GM21367 (cell line): ENCODE results near the gene UPB1.
"Not testable (repeated sequence)": the region's sequence is repeated elsewhere in the genome, so short reads cannot be mapped to it uniquely, and the experiment has no call there.

Source experiments
- ATAC-seq: cut with Tn5 transposase; IDR thresholded peaks from one replicate; pipeline ENCODE4 v1.9.1; 2021; ENCODE audit not compliant: unreplicated experiment

The UPB1 gene

DNA sequence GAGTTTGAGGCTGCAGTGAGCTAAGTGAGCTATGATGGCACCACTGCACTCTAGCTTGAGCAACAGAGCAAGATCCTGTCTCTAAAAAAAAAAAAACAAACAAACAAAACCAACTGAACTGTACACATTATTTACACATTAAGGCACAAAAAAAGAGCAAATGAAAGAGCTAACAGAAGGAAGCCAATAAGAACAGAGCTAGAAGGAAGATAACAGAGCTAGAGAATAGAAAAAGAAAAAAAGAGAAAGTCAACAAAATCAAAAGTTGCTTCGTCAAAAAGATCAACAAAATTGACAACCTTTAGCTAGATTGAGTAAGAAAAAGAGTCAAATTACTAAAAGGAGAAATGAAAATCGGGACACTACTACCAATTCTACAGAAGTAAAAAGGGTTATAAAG is 34.8 kb downstream of the UPB1 start:
- no peak for ATAC-seq

DNA sequence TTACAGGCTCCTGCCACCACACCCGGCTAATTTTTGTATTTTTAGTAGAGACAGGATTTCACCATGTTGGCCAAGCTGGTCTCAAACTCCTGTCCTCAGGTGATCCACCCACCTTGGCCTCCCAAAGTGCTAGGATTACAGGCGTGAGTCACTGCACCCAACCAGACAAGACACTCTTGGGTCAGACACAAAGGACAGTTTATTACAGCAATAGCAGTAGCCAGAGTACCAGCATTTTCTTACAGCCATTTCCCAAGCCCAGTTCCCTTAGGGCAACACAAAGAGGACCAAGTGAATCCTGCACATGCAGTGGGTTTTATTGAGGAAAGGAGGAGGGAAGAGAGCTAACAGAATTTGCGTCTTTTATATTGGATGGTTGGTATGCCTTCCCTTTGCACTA is 35.8 kb downstream of the UPB1 start:
- ATAC-seq = not testable (repeated sequence)

DNA sequence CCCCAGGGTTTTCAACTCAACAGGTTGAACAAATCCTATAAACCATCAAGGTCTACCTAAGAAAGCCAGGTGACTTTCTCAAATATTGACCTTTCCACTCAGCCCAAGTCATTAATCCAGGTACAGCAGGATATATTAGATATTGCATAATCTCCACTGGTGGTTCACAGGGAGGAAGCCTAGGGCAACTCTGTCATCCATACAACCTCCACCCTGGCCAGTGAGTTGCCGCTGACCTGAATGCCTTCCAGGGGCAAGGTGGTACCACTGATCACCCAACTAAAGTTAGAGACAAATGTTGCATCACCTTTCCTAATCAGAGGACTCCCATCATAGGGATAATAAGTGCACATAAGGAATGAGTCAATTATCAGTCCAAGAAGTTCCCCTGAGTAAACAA is 36.9 kb downstream of the UPB1 start:
- no peak for ATAC-seq

DNA sequence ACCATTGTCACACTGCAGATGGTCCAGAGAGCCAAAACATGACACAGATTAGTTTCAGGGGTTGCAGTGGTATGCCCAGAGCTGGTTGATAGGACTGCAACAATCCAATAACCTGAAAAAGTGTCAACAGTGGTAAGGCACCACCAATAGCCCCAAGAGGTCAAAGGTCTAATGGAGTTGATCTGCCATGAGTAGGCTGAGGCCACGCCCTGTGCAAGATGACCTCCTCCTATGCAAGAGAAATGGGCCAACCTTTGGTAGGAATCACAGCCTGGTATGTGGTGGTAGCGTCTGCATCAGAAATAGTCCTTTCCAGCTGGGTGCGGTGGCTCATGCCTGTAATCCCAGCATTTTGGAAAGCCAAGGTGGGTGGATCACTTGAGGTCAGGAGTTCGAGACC is 40.2 kb downstream of the UPB1 start:
- no peak for ATAC-seq

DNA sequence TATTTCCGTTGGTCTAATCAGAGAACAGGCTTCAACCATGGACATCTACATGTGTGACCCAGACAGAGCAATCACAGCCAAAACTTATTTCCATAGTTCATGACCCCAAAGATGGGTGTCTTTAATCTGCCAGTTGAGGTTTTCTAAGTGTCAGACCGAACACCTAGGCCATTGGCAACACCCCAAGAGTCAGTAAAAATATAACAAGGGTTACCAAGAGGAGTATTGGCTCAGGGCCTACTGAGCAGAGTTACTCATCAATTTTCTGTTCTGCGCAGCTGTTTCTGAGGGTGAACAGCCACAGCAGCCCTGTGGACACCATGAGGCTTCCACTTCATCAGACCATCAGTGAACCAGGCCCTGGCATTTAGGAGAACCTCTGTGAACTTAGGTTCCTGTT is 41.0 kb downstream of the UPB1 start:
- ATAC-seq = no peak

DNA sequence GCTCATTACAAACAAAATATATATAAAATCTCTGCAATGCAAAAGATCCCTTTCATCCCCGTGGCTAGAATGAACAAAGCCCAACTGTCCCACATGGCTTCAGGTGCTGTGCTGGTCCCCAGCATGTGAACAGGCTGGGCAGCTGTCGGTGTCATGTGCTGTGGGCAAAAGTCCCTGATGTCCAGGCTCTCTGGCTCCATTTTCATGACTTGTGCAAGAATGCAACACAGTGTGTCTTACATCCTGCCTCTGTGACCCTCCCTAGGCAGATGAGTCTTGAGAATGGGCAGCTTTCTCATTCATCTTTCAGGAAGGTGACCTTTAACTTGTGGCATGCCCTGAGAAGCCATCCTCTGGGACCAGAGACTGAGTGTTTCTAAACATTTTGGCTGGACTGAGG is 45.3 kb downstream of the UPB1 start:
- no peak for ATAC-seq

DNA sequence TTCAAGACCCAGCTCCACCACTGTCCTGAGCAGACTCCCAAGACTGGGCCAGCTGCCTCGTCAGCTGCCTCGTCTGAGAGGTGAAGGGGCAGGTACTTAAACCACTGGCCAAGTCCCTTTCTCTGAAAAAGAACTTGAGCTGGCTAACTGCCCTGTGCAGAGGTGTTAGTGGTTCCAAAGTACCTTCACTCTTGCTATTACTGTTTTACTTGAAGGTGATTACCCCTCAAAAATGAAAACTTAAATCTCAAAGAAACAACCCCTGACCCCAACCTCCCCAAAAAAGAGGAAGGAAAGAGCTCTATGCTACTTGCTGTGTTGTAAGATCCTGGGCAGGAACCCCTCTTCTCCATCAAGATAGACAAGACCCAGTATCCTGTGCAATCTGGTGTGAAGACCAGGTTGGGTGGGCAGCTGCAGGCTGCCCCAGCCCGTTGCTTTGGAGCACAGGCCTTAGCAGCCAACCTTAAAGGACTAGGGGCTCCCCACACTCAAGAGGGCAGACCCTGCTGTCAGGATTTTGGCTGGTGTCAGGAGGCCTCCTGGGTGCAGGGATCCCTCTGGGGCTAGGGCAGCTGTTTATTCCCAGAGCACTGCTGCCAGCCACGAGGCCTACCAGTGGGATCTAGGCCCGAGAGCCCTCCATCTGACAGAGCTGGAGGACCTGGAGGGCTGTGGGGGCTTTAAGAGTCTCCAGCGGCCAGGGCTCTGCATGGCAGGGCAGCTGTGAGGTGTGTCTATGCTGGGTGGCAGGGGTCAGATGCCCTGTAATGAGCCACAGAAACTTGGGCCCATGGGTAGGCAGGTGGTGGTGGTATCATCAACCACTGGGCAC is 46.8 kb downstream of the UPB1 start:
- no peak for ATAC-seq

DNA sequence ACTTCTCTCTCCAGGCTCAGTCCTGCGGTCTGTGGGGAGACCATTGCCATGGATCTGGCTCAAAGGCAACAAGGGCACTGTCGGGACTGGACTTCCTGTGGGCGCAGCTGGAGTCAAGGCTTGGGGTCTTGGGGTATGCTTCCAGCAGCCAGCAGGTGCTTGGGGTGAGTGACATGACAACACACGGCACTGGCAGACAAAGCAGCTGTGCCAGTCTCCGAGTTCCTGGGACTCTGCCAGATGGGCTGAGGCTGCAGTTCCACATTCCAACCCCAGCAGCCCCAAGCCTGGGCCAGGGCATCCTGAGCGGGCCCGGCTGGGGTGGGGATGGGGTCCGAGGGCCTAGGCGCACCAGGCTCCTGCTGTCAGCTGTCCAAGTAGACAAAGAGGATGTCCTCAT is 47.5 kb downstream of the UPB1 start:
- no peak for ATAC-seq

DNA sequence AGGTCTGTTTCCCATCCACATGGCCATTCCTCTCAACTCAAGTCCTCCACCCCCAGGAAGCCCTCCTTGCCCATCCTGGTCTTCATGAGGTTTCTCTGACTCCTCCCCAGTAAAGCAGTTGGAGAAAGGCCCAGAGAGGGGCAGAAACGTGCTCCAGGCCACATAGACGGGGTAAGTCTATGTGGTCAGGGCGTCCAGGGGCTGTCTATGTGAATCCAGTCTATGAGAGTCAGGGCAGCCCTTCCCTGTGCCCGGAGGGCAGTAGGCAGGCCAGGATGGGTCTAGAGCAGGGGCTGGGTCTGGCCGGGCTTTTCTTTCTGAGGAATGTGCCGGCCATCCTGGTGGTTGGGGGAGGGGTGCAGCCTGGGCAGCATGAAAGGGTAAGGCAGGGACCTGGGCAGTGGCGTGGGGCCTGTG is 48.1 kb downstream of the UPB1 start:
- no peak for ATAC-seq

DNA sequence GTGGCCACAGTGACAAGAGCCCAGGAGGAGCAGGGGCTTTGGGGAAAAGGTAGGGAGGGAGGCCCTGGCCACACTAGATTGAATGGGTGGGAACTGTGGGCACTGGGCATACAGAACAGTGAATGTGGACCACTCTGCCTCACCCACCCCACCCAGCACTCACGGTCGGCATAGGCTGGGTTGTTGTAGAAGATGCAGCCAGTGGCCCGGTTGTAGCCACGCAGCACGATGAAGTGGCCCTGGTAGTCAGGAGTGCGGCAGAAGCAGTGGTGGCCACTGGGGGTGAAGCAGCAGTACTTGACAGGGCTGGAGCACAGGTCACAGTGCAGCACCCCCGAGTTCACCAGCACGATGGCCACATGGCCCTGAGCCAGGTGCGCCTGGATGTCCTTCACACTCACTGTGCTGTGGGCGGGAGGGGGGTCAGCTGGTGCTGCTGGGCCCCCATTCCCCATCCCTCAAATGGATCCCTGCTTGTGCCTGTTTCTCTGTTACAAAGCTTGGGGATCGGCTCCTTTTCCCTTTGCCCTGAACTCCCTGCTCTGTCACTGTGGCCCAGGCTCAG is 48.6 kb downstream of the UPB1 start:
- ATAC-seq = no peak

DNA sequence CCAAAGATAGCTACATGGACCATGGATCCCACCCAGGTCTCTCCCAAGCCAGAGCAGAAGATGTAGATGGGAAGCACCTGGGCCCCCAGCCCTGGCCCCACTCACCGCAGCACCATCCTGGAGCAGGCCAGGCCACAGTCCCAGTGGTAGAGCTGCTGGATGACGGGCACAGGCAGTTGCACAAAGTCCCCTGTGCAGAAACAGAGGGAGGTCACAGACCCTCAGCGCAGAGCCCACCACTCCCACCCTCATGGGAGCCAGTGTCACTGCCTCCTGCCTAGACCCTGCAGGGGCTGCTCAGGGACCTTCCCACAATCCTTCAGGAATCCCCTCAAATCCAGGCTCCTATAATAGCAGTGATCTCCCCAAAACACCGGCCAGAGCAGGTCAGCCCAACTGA is 53.7 kb downstream of the UPB1 start:
- ATAC-seq = no peak

DNA sequence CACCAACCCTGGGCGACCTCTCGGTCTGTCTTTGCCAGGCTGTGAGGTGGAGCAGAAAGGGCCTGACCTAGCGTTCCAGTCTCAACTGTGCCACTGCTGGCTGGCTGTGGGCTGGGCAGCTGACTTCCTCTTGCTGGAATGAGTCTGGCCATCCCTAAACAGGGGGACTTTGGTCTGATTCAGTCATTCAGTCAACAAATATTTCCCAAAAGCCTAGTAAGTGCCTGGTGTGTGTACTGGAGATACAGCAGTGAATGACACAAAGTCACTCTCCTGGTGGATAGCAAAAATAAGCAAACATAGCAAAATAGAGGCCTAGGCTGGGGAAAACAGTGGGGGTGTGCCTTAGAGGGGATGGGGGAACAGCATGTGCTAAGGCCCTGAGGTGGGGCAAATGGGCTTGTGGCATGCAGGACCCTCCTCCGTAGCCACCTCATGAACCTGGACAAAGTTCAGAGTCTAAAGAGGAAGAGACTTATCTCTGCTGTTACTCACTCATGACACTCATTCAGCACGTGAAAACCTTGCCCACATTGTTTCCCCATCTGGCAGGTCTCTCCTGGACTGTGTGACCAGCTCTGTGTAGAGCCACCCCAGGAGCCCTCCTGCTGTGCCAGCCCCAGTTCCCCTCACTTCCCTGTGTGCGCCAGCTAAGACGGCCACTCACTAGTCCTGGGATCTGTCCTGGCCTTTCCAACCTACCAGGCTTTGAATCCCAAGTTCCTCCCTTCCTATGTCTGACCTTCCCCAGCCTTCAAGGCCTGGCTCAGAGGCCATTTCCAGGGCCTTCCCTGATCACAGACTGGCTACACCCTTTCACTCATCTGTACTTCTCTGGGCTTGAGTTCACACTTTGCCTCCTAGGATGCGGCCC is 55.1 kb downstream of the UPB1 start:
- no peak for ATAC-seq

DNA sequence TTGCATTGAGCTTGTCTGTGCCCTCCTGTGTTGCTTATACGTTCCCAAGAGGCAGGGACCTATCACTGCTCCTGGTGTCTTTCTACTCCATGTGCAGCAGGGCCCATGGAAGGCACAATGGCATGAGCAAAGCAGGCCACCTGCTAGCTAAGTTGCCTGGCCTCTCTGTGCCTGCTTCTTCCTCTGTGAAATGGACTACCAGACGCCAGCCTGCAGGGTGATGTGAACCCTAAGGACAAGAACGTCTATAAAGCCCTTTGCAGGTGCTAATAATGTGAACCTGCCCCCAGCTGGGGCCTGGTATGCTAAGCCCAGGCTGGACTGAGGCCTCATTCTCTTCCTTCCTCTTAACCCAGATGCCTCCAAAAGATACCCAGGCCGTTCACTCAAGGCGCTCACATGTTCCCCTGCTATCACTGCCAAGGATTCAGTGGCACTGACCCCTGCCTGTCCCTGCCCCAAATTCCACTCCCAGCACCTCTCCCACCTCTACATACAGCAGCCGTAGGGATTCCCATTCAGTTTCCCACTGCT is 55.8 kb downstream of the UPB1 start:
- no peak for ATAC-seq

DNA sequence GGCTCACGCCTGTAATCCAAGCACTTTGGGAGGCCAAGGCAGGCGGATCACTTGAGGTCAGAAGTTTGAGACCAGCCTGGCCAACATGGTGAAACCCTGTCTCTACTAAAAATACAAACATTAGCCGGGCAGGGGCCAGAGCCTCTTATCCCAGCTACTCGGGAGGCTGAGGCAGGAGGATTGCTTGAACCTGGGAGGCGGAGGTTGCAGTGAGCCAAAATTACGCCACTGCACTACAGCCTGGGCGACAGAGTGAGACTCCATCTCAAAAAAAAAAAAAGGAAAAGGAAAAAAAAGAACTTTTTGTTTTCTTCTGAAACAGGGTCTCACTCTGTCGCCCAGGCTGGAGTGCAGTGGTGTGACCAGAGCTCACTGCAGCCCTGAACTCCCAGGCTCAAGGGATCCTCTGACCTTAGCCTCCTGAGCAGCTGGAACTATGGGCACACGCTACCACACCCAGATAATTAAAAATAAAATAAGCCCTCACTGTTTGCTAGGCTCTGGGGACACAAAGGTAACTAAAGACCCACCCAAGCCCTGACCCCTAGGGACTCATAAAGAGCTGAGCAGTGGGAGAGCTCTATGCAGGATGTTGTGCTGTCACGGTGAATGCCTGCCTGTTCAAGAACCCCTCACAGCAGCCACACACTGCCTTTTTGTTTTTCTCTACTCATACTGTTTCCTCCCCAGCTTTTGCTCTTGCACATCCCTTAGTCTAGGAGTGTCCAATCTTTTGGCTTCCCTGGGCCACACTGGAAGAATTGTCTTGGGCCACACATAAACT is 57.6 kb downstream of the UPB1 start:
- ATAC-seq = not testable (repeated sequence)

DNA sequence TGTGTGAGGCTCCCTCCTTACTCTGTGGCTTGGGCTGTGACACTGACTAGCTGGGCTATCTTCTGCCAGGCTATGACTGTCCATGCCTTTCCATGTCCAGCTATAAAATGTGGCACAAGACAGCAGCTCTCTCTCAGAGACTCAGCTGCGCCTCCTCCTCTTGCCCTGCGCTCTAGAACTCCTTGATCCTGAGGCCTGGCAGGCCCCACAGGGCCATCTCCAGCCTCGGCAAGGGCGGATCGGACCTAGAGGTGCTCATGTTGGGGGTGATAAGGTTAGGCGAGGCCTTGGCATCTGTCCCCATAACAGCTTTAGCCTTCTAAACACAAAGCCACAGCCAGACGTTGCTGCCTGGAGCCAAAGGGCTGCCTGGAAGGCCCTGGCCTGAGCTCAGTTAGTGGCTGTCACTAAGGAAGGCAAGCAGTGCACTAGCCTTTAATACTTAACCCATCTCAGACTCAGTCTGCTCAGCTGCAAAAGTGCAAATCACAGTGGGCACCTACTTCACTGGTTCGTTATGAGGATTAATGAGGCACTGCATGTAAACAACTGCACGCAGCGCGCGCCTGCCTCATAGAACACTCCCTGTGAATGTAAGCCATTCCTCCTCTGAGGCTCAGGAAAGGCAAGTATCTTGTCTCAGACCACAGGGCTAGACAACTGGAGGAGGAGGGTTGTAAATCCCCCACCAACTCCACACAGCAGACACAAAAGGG is 58.6 kb downstream of the UPB1 start:
- no peak for ATAC-seq

DNA sequence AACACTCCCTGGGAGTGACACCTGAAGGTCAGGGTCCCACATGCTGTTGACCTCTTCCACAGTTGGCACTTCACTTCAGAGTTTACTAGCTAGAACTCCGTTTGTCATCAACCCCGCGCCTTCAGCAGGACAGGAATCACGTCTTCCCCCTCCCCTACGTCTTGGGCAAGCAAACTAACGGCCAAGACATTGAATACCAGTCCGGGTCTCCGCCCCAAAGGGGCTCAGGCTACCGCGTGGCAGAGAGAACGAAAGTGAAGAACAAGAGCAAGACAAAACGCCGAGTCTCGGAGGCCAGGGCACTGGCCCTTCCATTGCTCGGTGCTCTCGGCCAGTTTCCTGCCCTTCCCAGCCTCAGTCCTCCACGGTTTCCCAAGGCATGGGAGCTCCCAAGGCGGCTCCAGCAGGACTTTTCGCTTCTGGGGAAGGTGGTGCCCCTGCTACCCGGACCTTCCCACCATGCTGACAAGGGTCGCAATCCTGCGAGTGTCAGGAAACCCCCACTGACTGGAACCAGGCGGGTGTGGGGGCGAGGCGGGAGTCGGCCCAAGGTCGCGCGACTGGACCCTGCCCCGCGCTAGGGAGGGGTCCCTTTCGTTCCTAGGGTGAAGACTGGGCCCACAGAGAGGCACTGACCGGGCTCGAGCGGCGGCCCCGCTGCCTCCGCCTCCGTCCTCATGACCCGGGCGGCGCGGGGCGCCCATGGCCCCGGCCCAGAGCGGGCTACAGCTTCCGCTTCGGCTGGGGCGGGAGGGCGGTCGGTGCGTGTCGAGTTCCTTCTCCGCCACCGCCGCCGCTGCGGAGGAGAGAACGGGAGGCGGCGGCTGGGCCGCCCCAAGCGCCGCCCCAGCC is 59.4 kb downstream of the UPB1 start, which contains the start of gene GUCD1:
TSS of gene GUCD1 (minus strand) at position 826 of the 852 bp plus-strand sequence. CDS start at position 679, 147 bp downstream.
- ATAC-seq = peak; percentile 3

DNA sequence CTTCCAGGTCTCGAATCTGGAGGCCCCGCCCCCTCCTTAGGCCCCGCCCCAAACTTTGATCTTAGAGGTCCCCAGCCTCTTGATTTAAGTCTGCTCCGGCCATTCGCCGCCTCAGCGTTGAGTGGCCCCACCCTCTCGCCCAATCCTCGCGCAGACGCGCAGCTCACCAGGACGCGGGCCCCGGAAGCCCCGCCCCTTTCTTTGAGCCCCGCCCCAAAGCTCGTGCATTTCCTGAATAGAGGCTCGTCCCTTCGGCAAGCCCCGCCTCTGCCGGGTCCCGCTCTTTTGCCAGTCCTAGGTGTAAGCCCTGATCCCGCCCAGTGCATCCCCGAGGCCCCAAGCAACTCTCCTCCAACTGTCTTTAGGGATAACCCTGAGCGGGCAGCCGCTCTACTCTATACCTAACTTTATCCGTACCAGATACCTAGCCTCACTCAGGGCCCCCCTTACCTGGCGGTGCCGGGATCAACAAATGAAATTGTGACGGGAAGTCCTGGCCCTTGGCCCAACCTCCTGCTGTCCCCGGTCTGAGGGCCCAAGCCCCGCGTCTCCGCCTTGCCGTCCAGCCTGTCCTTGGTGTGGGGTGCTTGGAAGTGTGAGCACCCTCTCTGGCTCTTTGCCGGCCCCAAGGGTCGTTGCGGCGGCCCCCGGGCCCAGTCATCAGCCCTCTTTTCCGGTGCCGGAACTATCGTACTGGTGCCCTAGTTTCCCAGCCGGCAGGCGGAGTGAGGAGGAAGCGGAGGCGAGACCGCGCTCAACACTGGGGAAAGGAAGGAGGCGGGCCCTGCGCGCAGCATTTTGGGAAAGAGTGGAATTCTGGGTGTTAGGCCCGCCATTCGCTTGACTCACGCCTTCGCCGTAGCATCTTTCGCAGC is 60.3 kb downstream of the UPB1 start, which contains the start of gene SNRPD3:
TSS of gene SNRPD3 (plus strand) at position 835 of the 875 bp plus-strand sequence. CDS start 1,676 bp downstream, outside the sequence.
- ATAC-seq = peak; percentile 52

DNA sequence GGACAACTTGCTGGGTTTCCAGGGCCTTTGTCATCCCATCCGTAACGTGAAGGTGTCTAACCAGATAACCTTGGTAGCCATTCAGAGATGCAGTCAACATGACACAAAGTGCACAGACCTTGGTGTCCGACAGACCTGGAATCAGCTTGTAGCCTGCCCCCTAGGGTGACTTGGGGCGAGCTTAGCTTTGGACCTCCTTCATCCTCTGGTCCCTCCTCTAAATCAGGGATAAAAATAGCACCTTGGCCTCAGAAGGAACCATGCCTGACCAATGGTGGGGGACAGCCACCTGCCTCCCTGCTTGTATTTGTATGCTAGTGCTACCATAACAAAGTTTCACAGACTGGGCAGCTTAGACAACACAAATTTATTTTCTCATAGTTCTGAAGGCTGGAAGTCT is 64.3 kb downstream of the UPB1 start:
- ATAC-seq = no peak
